Neuronal stem cell (in vitro differentiated cells): ENCODE results near the gene SERGEF.

Source experiments
- DNase-seq: peaks from one replicate; pipeline ENCODE4 v3.0.0-alpha.2; 2013; ENCODE audit warnings: low spot score
- H2AFZ ChIP-seq: one replicate; pipeline ENCODE4 v1.6.1; 2013; ENCODE audit warnings: mild to moderate bottlenecking, low read length, inconsistent platforms
- H2AK5ac ChIP-seq: 2 replicates; pipeline ENCODE4 v1.6.1; 2013; ENCODE audit warnings: low read depth, mild to moderate bottlenecking, inconsistent platforms, low read length, moderate library complexity, mixed read lengths
- H2BK120ac ChIP-seq: 2 replicates; pipeline ENCODE4 v1.6.1; 2013; ENCODE audit warnings: low read depth, mild to moderate bottlenecking, inconsistent platforms, low read length, moderate library complexity, mixed read lengths
- H2BK12ac ChIP-seq: one replicate; pipeline ENCODE4 v1.6.1; 2013; ENCODE audit warnings: low read length, inconsistent platforms
- H2BK15ac ChIP-seq: 2 replicates; pipeline ENCODE4 v1.6.1; 2013; ENCODE audit warnings: mild to moderate bottlenecking, low read length, inconsistent platforms, mixed read lengths
- H2BK5ac ChIP-seq: one replicate; pipeline ENCODE4 v1.6.1; 2013; ENCODE audit warnings: inconsistent platforms, mild to moderate bottlenecking, low read length, moderate library complexity
- H3K14ac ChIP-seq: one replicate; pipeline ENCODE4 v1.6.1; 2013; ENCODE audit warnings: low read length, inconsistent platforms
- H3K18ac ChIP-seq: 2 replicates; pipeline ENCODE4 v1.6.1; 2013; ENCODE audit warnings: low read length, inconsistent platforms
- H3K23ac ChIP-seq: 2 replicates; pipeline ENCODE4 v1.6.1; 2013; ENCODE audit warnings: low read depth, mild to moderate bottlenecking, mixed read lengths, low read length, inconsistent platforms; ENCODE audit not compliant: poor library complexity
- H3K27ac ChIP-seq: replicated peaks from 3 replicates; pipeline ENCODE4 v1.5.1; 2013; ENCODE audit warnings: low read length, inconsistent platforms
- H3K27me3 ChIP-seq, 3 experiments: 2 replicates each; pipeline ENCODE4 v1.6.1; 2013; ENCODE audit warnings: low read length in 3 of 3, mild to moderate bottlenecking in 2 of 3, inconsistent platforms in 1 of 3, low read depth in 1 of 3, mixed read lengths in 1 of 3, moderate library complexity in 1 of 3; ENCODE audit not compliant: control insufficient read depth in 3 of 3, insufficient read depth in 3 of 3
- H3K36me3 ChIP-seq, 2 donors: replicated peaks in 1 of 2; 2 replicates each; pipeline ENCODE4 v1.6.1; 2013; ENCODE audit warnings: low read length in 2 of 2; ENCODE audit not compliant: control insufficient read depth in 2 of 2, insufficient read depth in 2 of 2
- H3K4ac ChIP-seq: 2 replicates; pipeline ENCODE4 v1.6.1; 2013; ENCODE audit warnings: inconsistent platforms, mild to moderate bottlenecking, low read length, moderate library complexity
- H3K4me1 ChIP-seq, 2 donors: 1 replicate in 1 of 2; 2 replicates in 1 of 2; pipeline ENCODE4 v1.6.1; 2013; ENCODE audit warnings: low read length in 2 of 2, low read depth in 1 of 2; ENCODE audit not compliant: control insufficient read depth in 2 of 2, insufficient read depth in 1 of 2
- H3K4me2 ChIP-seq: one replicate; pipeline ENCODE4 v1.6.1; 2013; ENCODE audit warnings: mild to moderate bottlenecking, low read length, inconsistent platforms; ENCODE audit not compliant: insufficient read depth, poor library complexity, severe bottlenecking
- H3K4me3 ChIP-seq, 2 donors: 2 replicates each; pipeline ENCODE4 v1.5.1; 2013; ENCODE audit warnings: low read length in 2 of 2, mild to moderate bottlenecking in 2 of 2, inconsistent platforms in 1 of 2, moderate library complexity in 1 of 2
- H3K79me1 ChIP-seq: one replicate; pipeline ENCODE4 v1.6.1; 2013; ENCODE audit warnings: low read depth, mild to moderate bottlenecking, inconsistent platforms, low read length, moderate library complexity
- H3K9ac ChIP-seq: one replicate; pipeline ENCODE4 v1.6.1; 2013; ENCODE audit warnings: mild to moderate bottlenecking, low read depth, low read length, inconsistent platforms; ENCODE audit not compliant: poor library complexity
- H3K9me3 ChIP-seq, 2 donors: replicated peaks in 1 of 2; 2 replicates each; pipeline versions ENCODE3 to v1.6.1; 2013; ENCODE audit warnings: low read length in 2 of 2, mild to moderate bottlenecking in 2 of 2, inconsistent platforms in 1 of 2, low read depth in 1 of 2, mixed read lengths in 1 of 2, moderate library complexity in 1 of 2; ENCODE audit not compliant: control insufficient read depth in 2 of 2, insufficient read depth in 1 of 2
- H4K8ac ChIP-seq: one replicate; pipeline ENCODE4 v1.6.1; 2013; ENCODE audit warnings: low read depth, mild to moderate bottlenecking, inconsistent platforms, low read length, moderate library complexity
- H4K91ac ChIP-seq: one replicate; pipeline ENCODE4 v1.6.1; 2013; ENCODE audit warnings: low read length, low read depth, mild to moderate bottlenecking, inconsistent platforms; ENCODE audit not compliant: poor library complexity
- WGBS, 2 donors: extraction: QIAGEN DNeasy Blood & Tissue Kit; methylation state at CpG; one replicate each; pipeline ENCODE4 v1.1.7; 2013; ENCODE audit warnings: missing lambda C conversion rate in 2 of 2, mixed read lengths in 1 of 2; ENCODE audit not compliant: insufficient read length in 2 of 2, insufficient replicate concordance in 1 of 2; ENCODE audit errors: extremely low coverage in 2 of 2; 5-methylcytosine and 5-hydroxymethylcytosine counted together

Gene SERGEF

GRCh38 chr11:17986007-17986710, 26.7 kb downstream of the SERGEF start:
- Histone ChIP-seq H4K91ac (no peak overlapping the region), H3K18ac (no peak overlapping the region), H3K27me3 (no peaks in the 10 kb centered on the region), H2BK120ac (no peak overlapping the region), H2BK5ac (no peak overlapping the region), H2AFZ (no peak overlapping the region), H3K4me1 (no peaks in the 10 kb centered on the region), H4K8ac (no peak overlapping the region), H2BK12ac (no peak overlapping the region), H3K9ac (no peak overlapping the region), H3K4me2 (no peak overlapping the region), H3K79me1 (no peaks in the 10 kb centered on the region), H3K4ac (no peak overlapping the region), H3K9me3 (no peaks in the 10 kb centered on the region), H3K36me3 (peaks cover 8 to 58% of the 10 kb centered on the region in 2 donors), H3K4me3 (no peak overlapping the region), H2BK15ac (no peak overlapping the region), H2AK5ac (no peak overlapping the region), H3K27ac (no peak overlapping the region), H3K23ac (no peak overlapping the region), H3K14ac (no peak overlapping the region)
- WGBS, 2 donors: no CpG with 5 or more reads among the region's 7 CpGs
- no peak for DNase-seq

DNA sequence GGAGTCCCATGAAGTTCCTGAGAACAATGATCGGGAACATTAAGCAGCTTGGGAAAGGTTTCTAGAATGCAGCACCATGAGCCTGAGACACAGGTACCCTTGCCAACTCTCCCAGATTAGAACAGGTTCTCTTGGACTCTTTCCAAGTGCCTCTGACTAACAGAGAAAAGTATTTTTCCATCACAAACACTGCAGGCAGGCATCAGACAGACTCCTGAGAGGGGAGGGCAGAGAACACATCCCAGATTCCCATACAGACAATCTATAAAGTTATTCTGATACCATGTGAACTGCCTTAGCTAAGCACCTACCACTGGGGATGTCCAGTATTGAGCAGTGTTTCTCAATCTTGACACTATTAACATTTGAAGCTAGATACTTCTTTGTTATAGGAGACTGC, 27.3 kb downstream of the SERGEF start:
- peaks cover 8 to 52% of the 10 kb centered on the region in 2 donors for H3K36me3 ChIP-seq
- H2BK5ac ChIP-seq: no peak overlapping the region
- no peaks in the 10 kb centered on the region for H3K9me3 ChIP-seq
- WGBS, 2 donors: no CpG with 5 or more reads among the region's 1 CpG
- no peak overlapping the region for H2BK15ac ChIP-seq
- no peak overlapping the region for H3K4me3 ChIP-seq
- no peaks in the 10 kb centered on the region for H3K79me1 ChIP-seq
- no peaks in the 10 kb centered on the region for H3K27me3 ChIP-seq
- no peak overlapping the region for H2BK120ac ChIP-seq
- H3K4ac ChIP-seq: no peak overlapping the region
- no peak overlapping the region for H4K91ac ChIP-seq
- DNase-seq: no peak
- H3K4me1 ChIP-seq: no peaks in the 10 kb centered on the region
- H3K9ac ChIP-seq: no peak overlapping the region
- no peak overlapping the region for H3K27ac ChIP-seq
- no peak overlapping the region for H3K4me2 ChIP-seq
- no peak overlapping the region for H3K23ac ChIP-seq
- H4K8ac ChIP-seq: no peak overlapping the region
- no peak overlapping the region for H3K14ac ChIP-seq
- H3K18ac ChIP-seq: no peak overlapping the region
- H2AK5ac ChIP-seq: no peak overlapping the region
- no peak overlapping the region for H2AFZ ChIP-seq
- H2BK12ac ChIP-seq: no peak overlapping the region

DNA sequence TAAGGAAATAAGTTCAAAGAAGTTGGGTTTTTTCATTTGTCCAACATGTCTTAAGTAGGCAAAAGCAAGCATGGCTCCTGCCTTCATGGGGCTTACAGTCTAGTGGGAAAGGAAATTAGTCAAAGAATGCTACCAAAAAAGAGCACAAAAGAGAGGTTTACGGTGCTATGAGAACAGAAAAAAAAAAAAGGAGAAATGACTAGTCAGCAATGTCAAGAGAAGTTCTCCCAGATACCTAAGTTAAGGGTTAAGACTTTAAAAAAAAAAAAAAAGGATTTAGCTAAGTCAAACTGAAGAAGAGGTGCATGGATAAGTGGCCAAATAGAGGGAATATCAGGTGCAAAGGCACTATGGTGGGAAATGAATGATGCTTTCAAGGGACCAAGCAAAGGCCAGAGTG, 29.3 kb downstream of the SERGEF start:
- H2BK5ac ChIP-seq: no peak overlapping the region
- no peaks in the 10 kb centered on the region for H3K79me1 ChIP-seq
- no peak overlapping the region for H3K4me2 ChIP-seq
- no peak overlapping the region for H3K23ac ChIP-seq
- H3K18ac ChIP-seq: no peak overlapping the region
- no peak overlapping the region for H4K8ac ChIP-seq
- no peaks in the 10 kb centered on the region for H3K27me3 ChIP-seq
- H2BK120ac ChIP-seq: no peak overlapping the region
- H2AK5ac ChIP-seq: no peak overlapping the region
- no peak overlapping the region for H3K4ac ChIP-seq
- H3K4me3 ChIP-seq: no peak overlapping the region
- no peaks in the 10 kb centered on the region for H3K9me3 ChIP-seq
- no peak overlapping the region for H4K91ac ChIP-seq
- WGBS, 2 donors: no CpG with 5 or more reads among the region's 1 CpG
- H2BK12ac ChIP-seq: no peak overlapping the region
- H3K9ac ChIP-seq: no peak overlapping the region
- no peak overlapping the region for H2AFZ ChIP-seq
- H3K14ac ChIP-seq: no peak overlapping the region
- DNase-seq: no peak
- H3K4me1 ChIP-seq: no peaks in the 10 kb centered on the region
- peaks cover 8 to 42% of the 10 kb centered on the region in 2 donors for H3K36me3 ChIP-seq
- no peak overlapping the region for H3K27ac ChIP-seq
- no peak overlapping the region for H2BK15ac ChIP-seq

DNA sequence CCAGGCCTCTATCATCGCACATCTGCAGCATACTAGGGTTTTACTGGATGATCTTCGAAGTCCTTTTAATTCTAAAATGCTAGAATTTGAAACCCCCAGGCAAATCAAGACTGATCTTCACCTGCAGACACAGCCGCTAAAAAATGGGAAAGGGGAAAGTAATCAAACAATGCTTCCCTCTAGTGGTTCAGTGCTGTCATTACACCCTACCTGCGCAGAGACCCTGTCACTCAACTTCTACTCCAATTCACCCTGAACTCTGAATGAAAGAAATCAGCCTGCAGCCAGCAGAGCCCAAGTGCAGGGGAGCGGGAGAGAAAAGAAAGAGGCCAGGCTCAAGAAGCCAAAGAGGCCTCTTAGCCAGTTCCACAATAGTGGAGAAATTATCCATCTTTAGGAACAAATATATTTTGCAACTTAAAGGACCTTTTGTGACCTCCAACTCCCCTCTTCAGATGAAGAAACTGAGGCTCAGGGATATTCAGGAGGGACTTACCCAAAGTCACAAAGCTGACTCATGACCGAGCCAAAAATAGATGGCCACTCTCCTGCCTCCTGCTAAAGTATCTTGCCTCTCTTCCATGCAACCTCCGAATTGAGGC, 33.0 kb downstream of the SERGEF start:
- Histone ChIP-seq H3K9ac (no peak overlapping the region), H4K8ac (no peak overlapping the region), H3K4me3 (no peak overlapping the region), H4K91ac (no peak overlapping the region), H3K36me3 (peaks cover 0 to 5% of the 10 kb centered on the region in 2 donors), H2AFZ (no peak overlapping the region), H2BK120ac (no peak overlapping the region), H2AK5ac (no peak overlapping the region), H3K18ac (no peak overlapping the region), H2BK15ac (no peak overlapping the region), H2BK12ac (no peak overlapping the region), H3K79me1 (no peaks in the 10 kb centered on the region), H3K14ac (no peak overlapping the region), H3K4me1 (no peaks in the 10 kb centered on the region), H3K9me3 (no peaks in the 10 kb centered on the region), H3K4ac (no peak overlapping the region), H3K23ac (no peak overlapping the region), H3K27ac (no peak overlapping the region), H3K27me3 (no peaks in the 10 kb centered on the region), H3K4me2 (no peak overlapping the region), H2BK5ac (no peak overlapping the region)
- no CpG with 5 or more reads among the region's 7 CpGs for WGBS, 2 donors
- DNase-seq: peak; percentile 44
